ENCODE measurements around the gene NME2. TPM values are rescaled to one million over a fixed set of nuclear protein-coding genes. Genes with fewer than 3 reads are reported as not detected.
"Not testable (repeated sequence)": the region's sequence is repeated elsewhere in the genome, so short reads cannot be mapped to it uniquely, and the experiment has no call there.

The NME2 gene
- total and polyA plus RNA-seq, 7 experiments from 2014 or later, result 133 to 457 (median 193) TPM

DNA sequence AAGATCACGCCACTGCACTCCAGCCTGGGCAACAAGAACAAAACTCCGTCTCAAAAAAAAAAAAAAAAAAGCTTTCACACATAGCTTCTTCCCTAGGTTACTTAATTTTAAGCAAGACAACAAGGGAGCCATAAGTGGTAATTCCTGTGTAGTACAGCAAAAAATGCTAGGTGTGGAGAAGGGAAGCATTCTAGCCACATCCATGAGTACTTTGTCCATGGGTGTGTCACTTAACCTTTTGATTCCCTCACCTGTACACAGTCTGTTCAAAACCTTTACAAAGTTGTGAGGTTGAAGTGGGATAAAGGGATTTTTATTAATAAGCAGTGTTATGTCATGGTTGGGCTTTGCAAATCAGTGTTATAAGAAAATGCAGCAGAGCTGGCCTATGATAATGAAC, 4.5 kb downstream of the NME2 start:
- ATAC-seq (no peak), DNase-seq (no peak)
- H3K27ac ChIP-seq (ENCODE audit: low read depth, low read length), result no peak overlapping the region
- Mint-ChIP-seq H3K27me3 (no peaks in the 10 kb centered on the region), H3K4me1 (peaks cover 0 to 24% (median 13%) of the 10 kb centered on the region in 7 donors), H3K9me3 (no peaks in the 10 kb centered on the region), H3K27ac (no peak overlapping the region), H3K36me3 (peaks cover 0 to 31% (median 6%) of the 10 kb centered on the region in 5 donors), H3K4me3 (no peak overlapping the region)
- intact Hi-C loops (cut with micrococcal nuclease), result no loop called here
- peaks cover 0 to 5% of the 10 kb centered on the region in 2 donors for H3K4me1 ChIP-seq (ENCODE audit: control insufficient read depth in 2 of 2, insufficient read depth in 2 of 2, low read length in 2 of 2)
- ChIA-PET CTCF (interaction anchor here (0.6 kb wide), 1 partner anchor 26 kb away, joined by 3 read pairs; no protein-coding TSS in a partner anchor), POLR2A (no interaction called here)
- H3K4me3 ChIP-seq (ENCODE audit: low read length), result no peak overlapping the region
- H3K27me3 ChIP-seq (ENCODE audit: control insufficient read depth in 2 of 2, insufficient read depth in 2 of 2, low read length in 2 of 2), result no peaks in the 10 kb centered on the region
- peaks cover 5 to 24% (median 6%) of the 10 kb centered on the region in 3 experiments for H3K36me3 ChIP-seq (ENCODE audit: control insufficient read depth in 2 of 3, insufficient read depth in 3 of 3, low read length in 3 of 3)
- H3K9me3 ChIP-seq (ENCODE audit: control insufficient read depth in 2 of 3, low read length in 3 of 3), result no peaks in the 10 kb centered on the region

DNA sequence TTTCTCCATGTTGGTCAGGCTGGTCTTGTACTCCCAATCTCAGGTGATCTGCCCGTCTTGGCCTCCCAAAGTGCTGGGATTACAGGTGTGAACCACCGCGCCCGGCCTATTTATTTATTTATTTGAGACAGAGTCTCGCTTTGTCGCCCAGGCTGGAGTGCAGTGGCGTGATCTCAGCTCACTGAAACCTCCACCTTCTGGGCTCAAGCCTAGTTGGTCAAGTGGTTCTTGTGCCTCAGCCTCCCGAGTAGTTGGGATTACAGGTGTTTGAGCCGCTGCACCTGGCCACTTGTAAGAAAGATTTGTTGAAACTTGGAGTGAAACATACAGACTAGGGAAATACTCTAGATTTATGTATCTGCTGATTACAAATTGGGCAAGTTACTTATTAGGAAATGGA, 5.8 kb downstream of the NME2 start:
- H3K36me3 Mint-ChIP-seq, result peaks cover 0 to 28% (median 6%) of the 10 kb centered on the region in 5 donors
- DNase-seq; intact Hi-C loops (cut with micrococcal nuclease); H3K27me3 Mint-ChIP-seq; H3K27ac Mint-ChIP-seq; H3K27me3 ChIP-seq (ENCODE audit: control insufficient read depth in 2 of 2, insufficient read depth in 2 of 2, low read length in 2 of 2); POLR2A ChIA-PET; H3K9me3 ChIP-seq (ENCODE audit: control insufficient read depth in 2 of 3, low read length in 3 of 3); H3K9me3 Mint-ChIP-seq; CTCF ChIA-PET; H3K4me3 ChIP-seq (ENCODE audit: low read length); H3K27ac ChIP-seq (ENCODE audit: low read depth, low read length); H3K4me3 Mint-ChIP-seq; ATAC-seq; H3K4me1 ChIP-seq (ENCODE audit: control insufficient read depth in 2 of 2, insufficient read depth in 2 of 2, low read length in 2 of 2): not testable (repeated sequence)
- H3K4me1 Mint-ChIP-seq, result peaks cover 0 to 20% (median 10%) of the 10 kb centered on the region in 7 donors
- peaks cover 5 to 24% (median 6%) of the 10 kb centered on the region in 3 experiments for H3K36me3 ChIP-seq (ENCODE audit: control insufficient read depth in 2 of 3, insufficient read depth in 3 of 3, low read length in 3 of 3)

DNA sequence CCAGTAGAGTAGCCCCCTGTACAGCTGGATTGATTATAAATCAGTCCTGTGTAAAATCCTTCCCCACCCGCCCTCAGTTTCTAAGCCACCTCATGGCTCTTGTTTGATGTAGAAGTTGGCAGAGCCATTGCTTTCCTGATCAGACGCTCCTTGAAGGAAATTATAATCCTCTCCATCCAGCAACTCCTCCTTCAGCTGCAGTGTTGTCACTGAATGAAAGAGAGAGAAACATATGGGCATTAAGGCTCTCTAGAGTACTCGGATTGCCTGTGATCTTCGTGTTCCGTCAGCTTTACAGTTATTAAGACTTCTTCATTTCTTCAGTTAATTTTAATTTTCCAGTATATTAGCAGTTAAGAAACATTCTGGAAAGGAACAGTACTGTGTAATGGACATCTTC, 14.3 kb downstream of the NME2 start:
- Histone ChIP-seq H3K4me1 (ENCODE audit: control insufficient read depth in 2 of 2, insufficient read depth in 2 of 2, low read length in 2 of 2) (no peaks in the 10 kb centered on the region), H3K27me3 (ENCODE audit: control insufficient read depth in 2 of 2, insufficient read depth in 2 of 2, low read length in 2 of 2) (no peaks in the 10 kb centered on the region), H3K4me3 (ENCODE audit: low read length) (no peak overlapping the region), H3K9me3 (ENCODE audit: control insufficient read depth in 2 of 3, low read length in 3 of 3) (no peaks in the 10 kb centered on the region), H3K27ac (ENCODE audit: low read depth, low read length) (no peak overlapping the region), H3K36me3 (ENCODE audit: control insufficient read depth in 2 of 3, insufficient read depth in 3 of 3, low read length in 3 of 3) (peaks cover 0 to 24% (median 6%) of the 10 kb centered on the region in 3 experiments)
- H3K27ac Mint-ChIP-seq, result peak overlapping the region in 2 of 9 donors; percentile 43 to 51
- no peaks in the 10 kb centered on the region for H3K27me3 Mint-ChIP-seq
- no peak overlapping the region for H3K4me3 Mint-ChIP-seq
- ChIA-PET POLR2A (no interaction called here), CTCF (no interaction called here)
- peaks cover 0 to 20% (median 4%) of the 10 kb centered on the region in 5 donors for H3K36me3 Mint-ChIP-seq
- peaks cover 0 to 2% (median 0%) of the 10 kb centered on the region in 7 donors for H3K4me1 Mint-ChIP-seq
- ATAC-seq (no peak), DNase-seq (no peak)
- no peaks in the 10 kb centered on the region for H3K9me3 Mint-ChIP-seq
- intact Hi-C loops (cut with micrococcal nuclease), result no loop called here

- Mint-ChIP-seq H3K4me3 (no peak overlapping the region), H3K36me3 (peaks cover 0 to 33% (median 5%) of the 10 kb centered on the region in 5 donors), H3K4me1 (peaks cover 0 to 2% (median 0%) of the 10 kb centered on the region in 7 donors), H3K9me3 (no peaks in the 10 kb centered on the region), H3K27me3 (no peaks in the 10 kb centered on the region), H3K27ac (peak overlapping the region in 1 of 9 donors; percentile 1)
- ATAC-seq (no peak), DNase-seq (no peak)
- Histone ChIP-seq H3K4me1 (ENCODE audit: control insufficient read depth in 2 of 2, insufficient read depth in 2 of 2, low read length in 2 of 2) (no peaks in the 10 kb centered on the region), H3K4me3 (ENCODE audit: low read length) (no peak overlapping the region), H3K9me3 (ENCODE audit: control insufficient read depth in 2 of 3, low read length in 3 of 3) (no peaks in the 10 kb centered on the region), H3K36me3 (ENCODE audit: control insufficient read depth in 2 of 3, insufficient read depth in 3 of 3, low read length in 3 of 3) (peaks cover 0 to 40% (median 11%) of the 10 kb centered on the region in 3 experiments), H3K27ac (ENCODE audit: low read depth, low read length) (no peak overlapping the region), H3K27me3 (ENCODE audit: control insufficient read depth in 2 of 2, insufficient read depth in 2 of 2, low read length in 2 of 2) (no peaks in the 10 kb centered on the region)
- intact Hi-C loops (cut with micrococcal nuclease), result no loop called here
- CTCF ChIA-PET, result no interaction called here
- POLR2A ChIA-PET, result interaction anchor here (1.2 kb wide), 1 partner anchor 84 kb away, joined by 3 read pairs; no protein-coding TSS in a partner anchor
Observed at GRCh38 chr17:51184124-51184523, 17.9 kb downstream of the NME2 start.

GRCh38 chr17:51185763-51186332, 19.6 kb downstream of the NME2 start:
- no peak overlapping the region for H3K4me3 Mint-ChIP-seq
- H3K36me3 ChIP-seq (ENCODE audit: control insufficient read depth in 2 of 3, insufficient read depth in 3 of 3, low read length in 3 of 3), result peaks cover 0 to 45% (median 11%) of the 10 kb centered on the region in 3 experiments
- H3K4me3 ChIP-seq (ENCODE audit: low read length), result no peak overlapping the region
- ChIA-PET CTCF (interaction anchor here (1.5 kb wide), 1 partner anchor 184 kb away, joined by 3 read pairs; no protein-coding TSS in a partner anchor), POLR2A (no interaction called here)
- H3K36me3 Mint-ChIP-seq, result peaks cover 0 to 36% (median 9%) of the 10 kb centered on the region in 5 donors
- no peaks in the 10 kb centered on the region for H3K27me3 ChIP-seq (ENCODE audit: control insufficient read depth in 2 of 2, insufficient read depth in 2 of 2, low read length in 2 of 2)
- intact Hi-C loops (cut with micrococcal nuclease), result no loop called here
- no peaks in the 10 kb centered on the region for H3K4me1 ChIP-seq (ENCODE audit: control insufficient read depth in 2 of 2, insufficient read depth in 2 of 2, low read length in 2 of 2)
- H3K9me3 ChIP-seq (ENCODE audit: control insufficient read depth in 2 of 3, low read length in 3 of 3), result no peaks in the 10 kb centered on the region
- ATAC-seq (no peak), DNase-seq (no peak)
- H3K4me1 Mint-ChIP-seq, result peaks cover 0 to 6% (median 0%) of the 10 kb centered on the region in 7 donors
- peak overlapping the region in 3 of 9 donors; percentile 14 to 73 (median 59) for H3K27ac Mint-ChIP-seq
- H3K9me3 Mint-ChIP-seq, result no peaks in the 10 kb centered on the region
- H3K27me3 Mint-ChIP-seq, result no peaks in the 10 kb centered on the region
- H3K27ac ChIP-seq (ENCODE audit: low read depth, low read length), result no peak overlapping the region

DNA sequence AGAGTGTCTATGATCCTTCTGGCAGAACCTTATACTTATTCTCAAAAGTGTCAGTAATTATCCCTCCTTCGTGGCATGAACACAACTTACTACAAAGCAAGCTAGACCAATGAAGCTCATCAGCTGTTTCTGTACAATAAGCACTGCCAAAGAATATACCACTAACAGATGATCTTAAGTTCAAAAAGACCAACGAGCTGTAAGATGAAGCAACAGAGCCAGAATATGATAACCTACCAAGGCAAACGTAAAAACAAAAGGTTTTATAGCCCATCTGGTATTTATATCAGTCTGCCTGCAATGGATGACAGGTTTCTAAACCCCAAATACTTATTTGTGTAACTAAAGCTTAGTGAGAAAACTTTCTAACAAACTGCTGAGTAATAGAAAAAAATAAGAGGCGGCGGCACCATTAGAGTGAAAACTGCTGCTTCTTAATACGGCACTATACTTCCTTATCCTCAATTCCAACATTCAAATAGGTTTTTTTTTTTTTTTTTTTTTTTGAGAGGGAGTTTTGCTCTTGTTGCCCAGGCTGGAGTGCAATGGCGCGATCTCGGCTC, 22.1 kb downstream of the NME2 start:
- ATAC-seq (no peak), DNase-seq (no peak)
- POLR2A ChIA-PET, result no interaction called here
- Histone ChIP-seq H3K27ac (ENCODE audit: low read depth, low read length) (no peak overlapping the region), H3K4me1 (ENCODE audit: control insufficient read depth in 2 of 2, insufficient read depth in 2 of 2, low read length in 2 of 2) (no peaks in the 10 kb centered on the region), H3K9me3 (ENCODE audit: control insufficient read depth in 2 of 3, low read length in 3 of 3) (no peaks in the 10 kb centered on the region), H3K4me3 (ENCODE audit: low read length) (no peak overlapping the region), H3K36me3 (ENCODE audit: control insufficient read depth in 2 of 3, insufficient read depth in 3 of 3, low read length in 3 of 3) (peaks cover 11 to 51% (median 15%) of the 10 kb centered on the region in 3 experiments), H3K27me3 (ENCODE audit: control insufficient read depth in 2 of 2, insufficient read depth in 2 of 2, low read length in 2 of 2) (no peaks in the 10 kb centered on the region)
- peak overlapping the region in 2 of 9 donors; percentile 51 to 65 for H3K27ac Mint-ChIP-seq
- no peak overlapping the region for H3K4me3 Mint-ChIP-seq
- H3K4me1 Mint-ChIP-seq, result peaks cover 0 to 6% (median 0%) of the 10 kb centered on the region in 7 donors
- no peaks in the 10 kb centered on the region for H3K27me3 Mint-ChIP-seq
- H3K36me3 Mint-ChIP-seq, result peaks cover 0 to 45% (median 14%) of the 10 kb centered on the region in 5 donors
- intact Hi-C loops (cut with micrococcal nuclease), result no loop called here
- H3K9me3 Mint-ChIP-seq, result no peaks in the 10 kb centered on the region
- CTCF ChIA-PET, result interaction anchor here (0.6 kb wide), 1 partner anchor 15 kb away, joined by 3 read pairs; no protein-coding TSS in a partner anchor
